CD4-positive, CD25-positive, alpha-beta regulatory T cell (primary cell): ENCODE measurements around the gene SPG21. TPM values are rescaled to one million over a fixed set of nuclear protein-coding genes. Genes with fewer than 3 reads are reported as not detected.

Experiments
- ATAC-seq, 2 donors: fragments of 150-1000 bp; cut with Tn5 transposase; one replicate each; pipeline ENCODE4 v1.10.0; 2021; ENCODE audit warnings: low read depth in 2 of 2, moderate number of reproducible peaks in 2 of 2, moderate library complexity in 1 of 2
- DNase-seq, 3 donors: peaks; one replicate each; pipeline versions ENCODE4 v3.0.0 to v3.0.0-alpha.2; 2012 to 2022; ENCODE audit warnings: mixed read lengths in 1 of 3
- H3K27ac ChIP-seq: one replicate; pipeline ENCODE4 v1.7.0; 2013; ENCODE audit warnings: mild to moderate bottlenecking, low read length; ENCODE audit not compliant: insufficient read depth, poor library complexity, severe bottlenecking
- H3K27me3 ChIP-seq: one replicate; pipeline ENCODE4 v1.7.0; 2013; ENCODE audit warnings: low read length; ENCODE audit not compliant: control insufficient read depth, insufficient read depth
- H3K36me3 ChIP-seq: one replicate; pipeline ENCODE4 v1.7.0; 2013; ENCODE audit warnings: mild to moderate bottlenecking, low read length, moderate library complexity; ENCODE audit not compliant: control insufficient read depth, insufficient read depth
- H3K4me1 ChIP-seq: 2 replicates; pipeline ENCODE4 v1.7.0; 2013; ENCODE audit warnings: mild to moderate bottlenecking, low read length; ENCODE audit not compliant: insufficient read depth, control insufficient read depth, poor library complexity, severe bottlenecking
- H3K4me3 ChIP-seq: one replicate; pipeline ENCODE4 v1.7.0; 2013; ENCODE audit warnings: low read depth, mild to moderate bottlenecking, low read length, moderate library complexity
- H3K9me3 ChIP-seq, 2 experiments: 1 replicate in 1 of 2; 2 replicates in 1 of 2; pipeline ENCODE4 v1.7.0; 2013; ENCODE audit warnings: low read length in 2 of 2, mild to moderate bottlenecking in 1 of 2, moderate library complexity in 1 of 2; ENCODE audit not compliant: control insufficient read depth in 2 of 2
- H3K27ac Mint-ChIP-seq, 3 donors: one replicate each; pipeline ENCODE4 v1.8.0; 2020 to 2022; ENCODE audit warnings: mild to moderate bottlenecking in 3 of 3, mixed read lengths in 3 of 3, moderate library complexity in 2 of 3
- H3K27me3 Mint-ChIP-seq: one replicate; pipeline ENCODE4 v1.8.0; 2022; ENCODE audit warnings: mild to moderate bottlenecking, mixed read lengths
- H3K36me3 Mint-ChIP-seq: one replicate; pipeline ENCODE4 v1.8.0; 2020; ENCODE audit warnings: mixed read lengths
- H3K4me1 Mint-ChIP-seq, 4 donors: one replicate each; pipeline ENCODE4 v1.8.0; 2020 to 2022; ENCODE audit warnings: mixed read lengths in 4 of 4, mild to moderate bottlenecking in 1 of 4
- H3K4me3 Mint-ChIP-seq, 4 donors: one replicate each; pipeline ENCODE4 v1.8.0; 2020 to 2022; ENCODE audit warnings: mild to moderate bottlenecking in 4 of 4, mixed read lengths in 4 of 4, moderate library complexity in 3 of 4
- H3K9me3 Mint-ChIP-seq, 7 donors: one replicate each; pipeline ENCODE4 v1.8.0; 2020 to 2022; ENCODE audit warnings: mixed read lengths in 7 of 7, mild to moderate bottlenecking in 3 of 7, moderate library complexity in 2 of 7
- polyA plus RNA-seq, 4 donors: library from polyadenylated mRNA; unstranded; fragments of 300-500 nt; fragmentation: Illumina TruSeq; gene quantifications; one replicate each; pipeline ENCODE4 v1.2.3, GENCODE V29; 2021
- total RNA-seq: library from RNA; stranded (reverse); gene quantifications from one replicate; pipeline ENCODE4 v1.2.3, GENCODE V29; 2022

SPG21 gene
- total and polyA plus RNA-seq, 5 donors from 2014 or later = 46.9 to 146 (median 130) TPM

DNA sequence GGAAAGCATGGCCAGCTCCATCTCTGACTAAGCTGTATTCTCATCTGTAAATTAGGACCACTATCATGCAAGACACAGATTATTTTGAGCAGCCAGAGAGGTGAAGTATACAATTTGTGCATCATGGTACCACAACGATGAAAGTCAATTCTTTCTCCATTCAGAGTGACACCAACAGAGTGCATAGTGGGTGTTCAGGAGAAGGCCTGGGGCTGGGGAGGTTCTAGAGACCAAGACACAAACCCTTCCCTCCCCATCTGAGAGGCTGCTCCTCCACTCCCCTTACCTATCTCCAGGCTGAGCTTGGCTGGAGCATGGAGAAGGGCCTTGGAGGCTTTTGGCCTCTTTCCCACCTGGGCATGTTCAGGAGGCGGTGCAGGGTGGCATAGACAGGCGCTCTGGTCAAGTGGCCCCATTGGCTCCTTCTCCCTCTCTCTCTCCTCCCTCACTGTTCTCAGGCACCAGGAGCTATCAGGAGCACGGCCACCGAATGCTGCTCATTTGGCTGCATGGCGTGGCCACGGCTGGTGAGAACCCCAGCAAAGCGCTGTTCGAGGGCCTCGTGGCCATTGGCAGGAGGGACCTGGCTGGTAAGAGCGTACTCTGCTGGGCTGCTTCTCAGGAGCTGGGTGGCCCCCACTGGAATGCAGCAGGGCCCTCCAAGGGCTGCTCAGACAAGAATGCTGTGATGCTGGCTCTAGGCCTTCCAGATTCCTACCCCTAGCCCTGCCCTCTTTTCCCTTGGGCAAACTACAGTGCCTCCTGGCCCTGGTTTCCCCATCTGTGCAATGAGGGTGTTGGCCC is 40.1 kb downstream of the SPG21 start:
- Histone ChIP-seq H3K9me3 (no peaks in the 10 kb centered on the region), H3K27ac (no peak overlapping the region), H3K4me3 (no peak overlapping the region), H3K36me3 (no peaks in the 10 kb centered on the region), H3K27me3 (no peaks in the 10 kb centered on the region), H3K4me1 (no peaks in the 10 kb centered on the region)
- ATAC-seq = peak in 1 of 2 donors; percentile 18
- peaks cover 7% of the 10 kb centered on the region for H3K36me3 Mint-ChIP-seq
- DNase-seq = no peak
- no peak overlapping the region for H3K4me3 Mint-ChIP-seq
- no peaks in the 10 kb centered on the region for H3K27me3 Mint-ChIP-seq
- peaks cover 0 to 1% (median 0%) of the 10 kb centered on the region in 7 donors for H3K9me3 Mint-ChIP-seq
- peak overlapping the region in 1 of 3 donors; percentile 66 for H3K27ac Mint-ChIP-seq
- peaks cover 0 to 17% (median 7%) of the 10 kb centered on the region in 4 donors for H3K4me1 Mint-ChIP-seq

DNA sequence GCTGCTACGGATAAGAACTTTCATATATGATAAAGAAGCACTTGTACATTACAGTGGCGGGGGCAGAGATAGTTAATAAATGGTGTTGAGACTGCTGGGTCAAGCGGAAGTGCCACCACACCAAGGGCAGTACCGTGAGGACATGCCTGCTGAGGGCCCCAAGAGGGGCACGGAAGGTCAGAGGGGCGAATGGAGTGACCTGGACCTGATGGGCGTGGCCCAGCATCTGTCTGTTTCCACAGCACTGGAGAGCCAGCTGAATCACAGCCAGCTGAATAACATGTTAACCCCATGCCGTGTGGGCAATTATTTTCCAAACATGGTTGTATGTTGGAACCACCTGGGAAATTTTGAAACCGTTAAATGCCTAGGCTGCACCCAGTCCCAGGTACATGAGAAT is 40.8 kb downstream of the SPG21 start:
- H3K27ac Mint-ChIP-seq = peak overlapping the region in 2 of 3 donors; percentile 38 to 66
- H3K9me3 Mint-ChIP-seq = peaks cover 0 to 1% (median 0%) of the 10 kb centered on the region in 7 donors
- Histone ChIP-seq H3K4me1 (no peaks in the 10 kb centered on the region), H3K36me3 (no peaks in the 10 kb centered on the region), H3K27ac (no peak overlapping the region), H3K4me3 (no peak overlapping the region), H3K27me3 (no peaks in the 10 kb centered on the region), H3K9me3 (no peaks in the 10 kb centered on the region)
- DNase-seq = no peak
- peaks cover 0 to 17% (median 7%) of the 10 kb centered on the region in 4 donors for H3K4me1 Mint-ChIP-seq
- no peak for ATAC-seq
- H3K36me3 Mint-ChIP-seq = peaks cover 7% of the 10 kb centered on the region
- H3K27me3 Mint-ChIP-seq = no peaks in the 10 kb centered on the region
- H3K4me3 Mint-ChIP-seq = no peak overlapping the region

DNA sequence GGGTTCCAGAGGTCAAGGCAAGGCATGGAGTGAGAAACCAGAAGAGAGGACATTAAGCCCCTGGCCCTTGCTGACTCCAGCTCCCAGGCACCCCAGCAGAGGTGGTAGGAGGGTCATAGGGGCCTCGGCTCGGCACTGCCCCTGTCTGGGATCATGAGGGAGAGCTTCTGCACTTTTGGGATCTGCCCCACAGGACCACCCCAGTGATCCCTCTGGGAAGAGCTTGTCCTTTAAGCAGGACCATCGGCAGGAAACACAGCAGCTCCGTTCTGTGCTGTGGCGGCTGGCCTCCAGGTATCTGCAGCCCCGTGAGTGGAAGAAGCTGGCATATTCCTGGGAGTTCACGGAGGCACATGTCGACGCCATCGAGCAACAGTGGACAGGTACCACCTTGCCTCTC is 42.5 kb downstream of the SPG21 start:
- no peak overlapping the region for H3K4me3 Mint-ChIP-seq
- Histone ChIP-seq H3K9me3 (no peaks in the 10 kb centered on the region), H3K27me3 (no peaks in the 10 kb centered on the region), H3K27ac (no peak overlapping the region), H3K4me1 (no peaks in the 10 kb centered on the region), H3K36me3 (no peaks in the 10 kb centered on the region), H3K4me3 (no peak overlapping the region)
- H3K4me1 Mint-ChIP-seq = peaks cover 0 to 10% (median 3%) of the 10 kb centered on the region in 4 donors
- H3K9me3 Mint-ChIP-seq = peaks cover 0 to 1% (median 0%) of the 10 kb centered on the region in 7 donors
- H3K27me3 Mint-ChIP-seq = no peaks in the 10 kb centered on the region
- ATAC-seq (no peak), DNase-seq (no peak)
- H3K27ac Mint-ChIP-seq = peak overlapping the region in 2 of 3 donors; percentile 33 to 54
- peaks cover 7% of the 10 kb centered on the region for H3K36me3 Mint-ChIP-seq

DNA sequence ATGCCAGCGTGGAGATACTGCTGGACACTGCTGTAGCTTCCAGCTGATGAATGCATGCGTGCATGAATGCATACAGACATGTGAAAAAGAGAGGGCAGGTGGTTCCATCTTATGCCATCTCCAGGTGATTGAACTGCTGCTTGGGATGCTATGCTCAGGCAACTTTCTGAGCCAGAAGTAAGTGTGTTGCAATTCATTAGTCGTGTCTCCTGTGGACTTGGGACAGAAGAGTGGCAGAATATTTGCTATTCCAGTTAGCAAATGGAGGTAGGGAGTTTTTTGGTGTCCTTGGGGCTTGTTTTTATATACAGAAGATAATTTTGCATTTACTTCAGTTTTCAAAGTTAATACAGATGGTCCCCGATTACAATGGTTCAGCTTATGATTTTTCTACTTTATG is 44.8 kb downstream of the SPG21 start:
- Mint-ChIP-seq H3K9me3 (peaks cover 0 to 1% (median 0%) of the 10 kb centered on the region in 7 donors), H3K36me3 (peaks cover 8% of the 10 kb centered on the region), H3K27ac (peak overlapping the region in 1 of 3 donors; percentile 60), H3K4me1 (no peaks in the 10 kb centered on the region), H3K27me3 (no peaks in the 10 kb centered on the region), H3K4me3 (no peak overlapping the region)
- Histone ChIP-seq H3K4me1 (no peaks in the 10 kb centered on the region), H3K9me3 (no peaks in the 10 kb centered on the region), H3K27ac (no peak overlapping the region), H3K27me3 (no peaks in the 10 kb centered on the region), H3K4me3 (no peak overlapping the region), H3K36me3 (no peaks in the 10 kb centered on the region)
- DNase-seq = no peak
- no peak for ATAC-seq

DNA sequence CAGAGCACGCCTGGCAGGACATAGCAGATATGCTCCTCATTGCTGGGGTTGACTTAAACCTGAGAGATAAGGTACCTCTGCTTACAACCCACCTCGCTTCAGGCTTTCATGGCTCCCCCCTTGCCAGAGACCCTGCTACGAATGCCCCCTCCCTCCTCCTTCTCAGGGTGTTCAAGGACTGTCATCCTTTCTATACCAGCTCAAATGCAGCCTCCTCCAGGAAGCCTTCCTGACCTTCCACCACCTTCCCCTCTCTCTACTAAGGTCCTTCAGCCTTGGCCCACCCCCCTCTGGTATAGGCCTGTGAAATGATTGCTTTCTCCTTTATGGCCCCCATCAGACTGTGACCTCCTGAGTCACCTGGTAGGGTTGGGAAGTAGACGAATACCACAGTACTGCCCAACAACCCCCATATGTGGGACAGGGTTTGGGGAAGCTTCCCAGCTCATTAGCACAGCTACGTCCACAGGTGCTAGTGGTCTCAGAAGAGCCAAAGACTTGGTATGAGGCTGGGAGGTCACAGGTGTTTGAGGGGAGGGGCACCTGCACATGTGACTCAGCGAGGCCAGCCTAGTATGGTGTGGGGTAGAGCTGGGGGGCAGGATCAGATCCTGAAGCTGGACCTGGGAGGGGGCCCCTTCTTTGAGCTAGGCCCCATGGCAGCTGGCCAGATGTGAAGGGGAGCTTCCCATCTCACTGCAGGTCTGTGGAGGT is 46.0 kb downstream of the SPG21 start:
- no peaks in the 10 kb centered on the region for H3K36me3 ChIP-seq
- Mint-ChIP-seq H3K4me3 (no peak overlapping the region), H3K9me3 (peaks cover 0 to 1% (median 0%) of the 10 kb centered on the region in 7 donors), H3K36me3 (peaks cover 7% of the 10 kb centered on the region), H3K4me1 (no peaks in the 10 kb centered on the region), H3K27ac (peak overlapping the region in 2 of 3 donors; percentile 36 to 49), H3K27me3 (no peaks in the 10 kb centered on the region)
- DNase-seq (no peak), ATAC-seq (no peak)
- H3K9me3 ChIP-seq = no peaks in the 10 kb centered on the region
- no peaks in the 10 kb centered on the region for H3K4me1 ChIP-seq
- H3K4me3 ChIP-seq = no peak overlapping the region
- H3K27me3 ChIP-seq = no peaks in the 10 kb centered on the region
- H3K27ac ChIP-seq = no peak overlapping the region

DNA sequence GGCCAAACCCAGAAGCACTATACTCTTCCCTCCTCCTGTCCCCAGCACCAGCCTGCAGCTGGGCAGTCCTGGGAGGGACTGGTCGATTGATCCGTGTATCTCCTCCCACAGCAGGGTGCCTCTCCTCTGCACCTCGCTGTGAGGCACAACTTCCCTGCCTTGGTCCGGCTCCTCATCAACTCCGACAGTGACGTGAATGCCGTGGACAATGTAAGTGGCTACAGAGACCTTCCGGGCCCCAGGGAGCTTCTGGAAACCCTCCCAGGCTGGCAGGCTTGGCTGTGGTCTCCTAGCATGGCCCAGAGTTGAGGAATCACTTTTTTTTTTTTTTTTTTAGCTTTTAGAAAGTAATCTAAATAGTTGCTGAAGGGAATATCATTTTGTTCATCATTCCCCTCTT is 47.4 kb downstream of the SPG21 start:
- H3K4me3 Mint-ChIP-seq = no peak overlapping the region
- peaks cover 8% of the 10 kb centered on the region for H3K36me3 Mint-ChIP-seq
- no peak overlapping the region for H3K4me3 ChIP-seq
- H3K27me3 ChIP-seq = no peaks in the 10 kb centered on the region
- H3K27ac ChIP-seq = no peak overlapping the region
- H3K27me3 Mint-ChIP-seq = no peaks in the 10 kb centered on the region
- ATAC-seq (no peak), DNase-seq (no peak)
- H3K9me3 ChIP-seq = no peaks in the 10 kb centered on the region
- peaks cover 0 to 1% (median 0%) of the 10 kb centered on the region in 7 donors for H3K9me3 Mint-ChIP-seq
- no peaks in the 10 kb centered on the region for H3K4me1 Mint-ChIP-seq
- no peaks in the 10 kb centered on the region for H3K4me1 ChIP-seq
- H3K36me3 ChIP-seq = no peaks in the 10 kb centered on the region
- H3K27ac Mint-ChIP-seq = no peak overlapping the region

DNA sequence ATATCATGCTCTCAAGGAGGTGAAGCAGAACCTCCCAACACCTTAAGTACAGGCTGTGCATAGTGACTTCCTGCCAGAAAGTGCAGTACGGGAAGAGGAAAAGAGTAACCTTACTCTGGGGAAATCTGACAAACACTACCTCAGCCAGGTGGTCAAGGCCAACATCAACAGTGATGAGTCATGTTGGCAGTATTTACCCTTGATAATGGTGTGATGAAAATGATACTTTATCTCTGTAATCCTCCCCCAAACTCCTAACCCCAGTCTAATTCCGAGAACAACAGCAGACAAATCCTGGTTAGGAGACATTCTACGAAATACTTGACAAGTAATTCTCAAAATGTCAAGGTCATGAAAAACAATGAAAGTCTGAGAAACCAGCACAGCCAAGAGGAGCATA is 51.5 kb downstream of the SPG21 start:
- ATAC-seq (no peak), DNase-seq (peak in 1 of 3 donors; percentile 19)
- H3K27me3 ChIP-seq = no peaks in the 10 kb centered on the region
- H3K4me1 Mint-ChIP-seq = no peaks in the 10 kb centered on the region
- H3K9me3 Mint-ChIP-seq = peaks cover 0 to 1% (median 0%) of the 10 kb centered on the region in 7 donors
- no peak overlapping the region for H3K4me3 Mint-ChIP-seq
- no peaks in the 10 kb centered on the region for H3K27me3 Mint-ChIP-seq
- H3K36me3 Mint-ChIP-seq = peaks cover 18% of the 10 kb centered on the region
- no peaks in the 10 kb centered on the region for H3K36me3 ChIP-seq
- H3K4me1 ChIP-seq = no peaks in the 10 kb centered on the region
- peak overlapping the region in 1 of 3 donors; percentile 54 for H3K27ac Mint-ChIP-seq
- H3K27ac ChIP-seq = no peak overlapping the region
- no peaks in the 10 kb centered on the region for H3K9me3 ChIP-seq
- no peak overlapping the region for H3K4me3 ChIP-seq
